Fibroblast of peridontal ligament (primary cell): ENCODE results near the gene IGF1R.

ENCODE experiments used
- DNase-seq: peaks from one replicate; pipeline ENCODE4 v3.0.0-alpha.2; 2010; ENCODE audit errors: extremely low read depth

The IGF1R gene

DNA sequence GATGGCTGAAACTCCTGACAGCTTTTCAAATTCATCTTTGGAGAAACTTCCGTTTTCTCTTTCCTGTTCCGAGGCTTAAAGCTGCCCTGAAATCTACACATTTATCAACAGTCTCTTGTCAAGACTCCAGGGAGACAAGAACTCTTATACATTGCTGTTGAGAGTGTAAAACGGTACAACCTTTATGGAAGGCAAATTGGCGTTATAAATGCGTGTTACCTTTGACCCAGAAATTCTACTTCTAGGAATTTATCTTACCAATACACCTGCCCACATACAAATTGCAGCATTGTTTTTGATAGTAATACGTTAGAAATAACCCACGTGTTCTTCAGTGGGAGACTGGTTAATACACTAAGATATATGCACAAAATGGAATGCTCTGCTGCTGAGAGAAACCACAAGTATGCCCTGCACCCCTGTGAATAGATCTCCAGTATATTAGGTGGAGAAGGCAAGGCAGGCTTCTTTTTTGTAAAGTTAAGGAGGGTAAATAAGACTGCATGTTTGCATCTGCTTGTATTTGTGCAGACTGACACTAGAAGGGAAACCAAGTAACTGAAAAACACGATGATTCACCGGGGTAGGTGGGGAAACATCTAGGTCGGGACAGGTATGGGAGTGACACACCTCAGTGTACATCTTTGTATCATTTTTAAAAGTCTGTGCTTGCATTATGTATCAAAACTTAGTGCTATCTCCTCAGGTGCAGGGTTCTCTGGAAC lies 97.5 kb downstream of the IGF1R start:
- DNase-seq = no peak

- DNase-seq = no peak
These were observed 98.2 kb downstream of the IGF1R start for GRCh38 chr15:98746375-98747155.

GRCh38 chr15:98751767-98752166 lies 103.4 kb downstream of the IGF1R start:
- DNase-seq = no peak

- peak; percentile 50 for DNase-seq
These were observed 105.7 kb downstream of the IGF1R start for GRCh38 chr15:98753726-98754656.

GRCh38 chr15:98754657-98755022 lies 106.3 kb downstream of the IGF1R start:
- DNase-seq = no peak

GRCh38 chr15:98755138-98755537 lies 106.8 kb downstream of the IGF1R start:
- peak; percentile 41 for DNase-seq

DNA sequence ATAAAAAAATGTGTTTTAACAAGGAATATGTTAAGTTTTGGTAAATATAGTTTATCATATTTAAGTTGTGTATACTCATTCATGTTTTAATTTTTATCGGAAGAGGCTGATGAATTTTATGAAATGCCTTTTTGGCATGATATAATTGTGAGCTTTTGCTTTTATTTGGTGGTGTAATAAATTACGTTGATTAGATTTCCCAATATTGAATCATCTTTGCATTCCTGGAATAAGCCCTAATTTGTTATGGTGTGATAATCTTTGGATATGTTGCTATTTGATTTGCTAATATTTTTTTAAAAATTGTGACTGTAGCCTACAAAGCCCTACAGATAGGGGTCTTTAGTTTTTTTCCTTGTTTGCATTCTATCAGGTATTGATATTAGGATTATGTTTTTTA lies 107.4 kb downstream of the IGF1R start:
- no peak for DNase-seq

GRCh38 chr15:98758224-98758623 lies 109.9 kb downstream of the IGF1R start:
- DNase-seq = no peak

GRCh38 chr15:98759277-98759676 lies 110.9 kb downstream of the IGF1R start:
- DNase-seq = no peak

DNA sequence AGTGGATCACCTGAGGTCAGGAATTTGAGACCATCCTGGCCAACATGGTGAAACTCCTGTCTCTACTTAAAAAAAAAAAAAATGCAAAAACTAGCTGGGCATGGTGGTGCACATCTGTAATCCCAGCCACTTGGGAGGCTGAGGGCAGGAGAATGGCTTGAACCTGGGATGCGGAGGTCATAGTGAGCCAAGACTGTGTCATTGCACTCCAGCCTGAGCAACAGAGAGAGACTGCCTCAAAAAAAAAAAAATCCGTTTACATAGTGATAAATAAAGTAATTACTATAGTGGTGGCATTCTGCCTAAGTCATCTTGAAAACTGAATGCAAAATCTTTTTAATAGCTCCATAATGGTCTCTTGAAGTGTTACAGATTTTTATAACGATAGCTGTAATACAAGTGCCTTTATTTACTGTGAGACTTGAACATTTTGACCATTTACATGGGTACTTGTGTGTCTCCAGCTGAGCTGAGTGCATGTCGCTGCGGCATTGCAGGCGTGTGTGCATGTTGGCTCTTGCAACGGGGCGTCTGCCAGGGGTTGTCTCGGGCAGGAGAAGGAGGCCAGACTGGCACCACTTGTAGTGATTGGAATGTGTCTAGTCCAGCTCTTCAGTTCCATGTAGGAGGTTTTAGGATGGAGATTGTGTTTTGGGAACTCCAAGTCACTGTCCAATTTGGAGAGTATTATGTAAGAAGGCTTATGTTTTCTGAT lies 111.9 kb downstream of the IGF1R start:
- DNase-seq = no peak

GRCh38 chr15:98760975-98761374 lies 112.6 kb downstream of the IGF1R start:
- no peak for DNase-seq

DNA sequence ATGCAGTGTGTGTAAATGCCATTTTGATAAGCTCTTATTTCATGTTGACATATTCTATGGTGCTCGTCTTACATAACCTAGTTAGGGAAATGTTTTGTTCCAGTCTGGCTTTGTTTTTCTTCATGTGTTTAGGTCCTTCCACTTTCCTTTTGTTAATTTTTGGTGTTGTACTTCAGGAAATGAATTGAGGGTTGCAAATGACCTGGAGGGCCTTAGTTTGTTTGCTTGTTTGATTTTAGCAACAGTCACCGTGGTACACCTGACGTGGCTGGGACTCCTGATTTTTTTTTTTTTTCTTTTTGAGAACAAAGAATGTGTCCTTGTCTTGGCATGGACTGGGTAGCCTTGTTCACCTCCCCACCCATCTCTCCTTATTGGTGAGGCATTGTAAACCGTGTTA lies 114.8 kb downstream of the IGF1R start:
- no peak for DNase-seq

DNA sequence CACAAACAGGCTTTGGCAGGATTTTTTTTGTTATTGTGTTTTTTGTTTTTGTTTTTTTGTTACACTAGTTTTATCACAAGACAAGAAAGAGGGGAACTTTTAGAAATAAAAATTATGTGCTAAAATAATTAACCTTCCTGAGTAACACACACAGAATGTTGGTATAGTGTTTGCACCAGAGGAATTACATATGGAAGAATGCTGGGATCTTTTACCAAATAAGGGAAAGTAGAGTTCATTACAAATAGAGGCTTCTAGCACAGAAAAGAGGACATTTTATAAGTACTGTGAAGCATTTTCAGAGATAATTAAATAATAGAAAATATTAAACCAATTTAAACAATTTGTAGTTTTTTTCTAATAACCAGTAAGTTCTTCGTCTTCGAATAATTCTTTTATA lies 116.0 kb downstream of the IGF1R start:
- no peak for DNase-seq

DNA sequence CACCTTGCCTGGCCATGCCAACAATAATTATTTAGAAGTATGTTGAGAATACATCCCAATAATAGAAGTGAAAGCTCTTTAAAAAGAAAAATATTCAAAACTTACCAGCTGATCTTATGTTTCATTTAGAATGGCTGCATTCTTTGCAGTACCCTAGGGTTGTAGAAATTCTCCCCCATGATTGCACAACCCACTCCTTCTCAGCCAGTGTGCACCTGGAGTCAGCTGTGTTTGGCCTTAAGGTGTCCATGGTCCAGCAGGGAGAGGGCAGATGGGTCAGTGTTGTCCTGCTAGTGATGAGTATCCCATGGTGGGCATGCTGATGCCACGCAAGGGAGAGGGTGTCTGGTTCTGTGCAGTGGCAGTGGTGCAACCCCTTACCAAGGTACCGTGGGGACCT lies 117.3 kb downstream of the IGF1R start:
- no peak for DNase-seq

DNA sequence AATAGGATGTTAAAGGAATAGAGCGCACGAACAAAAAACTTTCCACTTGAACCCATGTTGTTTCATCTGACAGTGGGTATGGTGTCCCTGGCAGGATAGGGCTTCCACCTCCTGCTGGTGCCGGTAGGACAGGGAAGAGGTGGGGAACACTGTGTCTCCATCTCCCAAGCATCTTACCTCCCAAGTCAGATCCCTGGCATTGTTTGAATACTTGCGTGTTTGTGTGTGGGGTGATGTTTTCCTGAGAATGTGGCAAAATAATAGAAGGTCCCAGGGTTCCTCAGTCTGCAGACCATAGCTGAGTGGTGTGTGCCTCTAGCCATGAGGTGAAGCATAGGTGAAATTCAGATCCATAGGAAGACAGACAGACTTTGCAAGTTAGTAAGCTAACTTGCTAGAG lies 119.4 kb downstream of the IGF1R start:
- no peak for DNase-seq

- no peak for DNase-seq
These were observed 121.5 kb downstream of the IGF1R start for GRCh38 chr15:98769867-98770266.

- DNase-seq = no peak
These were observed 122.6 kb downstream of the IGF1R start for GRCh38 chr15:98770984-98771383.

- DNase-seq = peak; percentile 23
These were observed 123.2 kb downstream of the IGF1R start for GRCh38 chr15:98771541-98771940.

- DNase-seq = no peak
These were observed 124.6 kb downstream of the IGF1R start for GRCh38 chr15:98772895-98773294.

DNA sequence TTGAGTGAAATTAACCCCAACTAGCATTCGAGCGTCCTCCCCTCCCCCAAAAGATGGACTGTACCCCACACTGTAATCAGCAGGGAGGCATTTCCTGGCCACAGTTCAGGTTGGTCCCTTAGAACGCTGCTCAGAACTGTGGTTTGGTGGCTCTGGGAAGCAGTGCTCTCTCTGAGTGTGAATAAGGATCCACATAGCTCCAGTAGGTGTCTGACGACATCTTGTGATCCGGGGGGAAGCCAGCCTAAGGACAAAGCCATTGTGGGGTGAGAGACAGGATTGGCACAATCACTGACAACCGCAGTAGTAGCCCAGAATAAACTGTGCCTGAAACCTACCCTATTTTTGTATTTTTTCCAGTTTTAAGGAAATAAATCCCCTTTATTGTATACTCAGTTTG lies 125.3 kb downstream of the IGF1R start:
- DNase-seq = no peak

GRCh38 chr15:98774756-98775497 lies 126.6 kb downstream of the IGF1R start:
- no peak for DNase-seq
